H9 (cell line): Measurements from ENCODE around the gene SPDYC. TPM values are rescaled to one million over a fixed set of nuclear protein-coding genes. Genes with fewer than 3 reads are reported as not detected.
"Not testable (repeated sequence)": the region's sequence is repeated elsewhere in the genome, so short reads cannot be mapped to it uniquely, and the experiment has no call there.

Experiments
- DNase-seq: peaks from one replicate; pipeline ENCODE4 v3.0.0-alpha.2; 2017
- H2AFZ ChIP-seq: one replicate; pipeline ENCODE4 v1.6.1; 2013; ENCODE audit warnings: mild to moderate bottlenecking, low read length, control low read depth, moderate library complexity
- H2AK5ac ChIP-seq: 2 replicates; pipeline ENCODE4 v1.6.1; 2013; ENCODE audit warnings: low read length, control low read depth, mixed read lengths; ENCODE audit not compliant: insufficient read length
- H2BK120ac ChIP-seq: one replicate; pipeline ENCODE4 v1.6.1; 2013; ENCODE audit warnings: low read depth, mild to moderate bottlenecking, low read length, control low read depth, inconsistent platforms; ENCODE audit not compliant: poor library complexity, severe bottlenecking
- H2BK12ac ChIP-seq: 2 replicates; pipeline ENCODE4 v1.6.1; 2013; ENCODE audit warnings: low read length, control low read depth, mixed read lengths, low read depth; ENCODE audit not compliant: insufficient read length
- H2BK15ac ChIP-seq: 2 replicates; pipeline ENCODE4 v1.6.1; 2013; ENCODE audit warnings: low read depth, low read length, control low read depth
- H2BK20ac ChIP-seq: one replicate; pipeline ENCODE4 v1.6.1; 2013; ENCODE audit warnings: low read depth, mild to moderate bottlenecking, low read length, control low read depth, inconsistent platforms; ENCODE audit not compliant: poor library complexity, severe bottlenecking
- H2BK5ac ChIP-seq: 2 replicates; pipeline ENCODE4 v1.6.1; 2013; ENCODE audit warnings: low read length, control low read depth, mixed read lengths; ENCODE audit not compliant: insufficient read length
- H3K14ac ChIP-seq: 2 replicates; pipeline ENCODE4 v1.6.1; 2013; ENCODE audit warnings: low read length, control low read depth; ENCODE audit not compliant: insufficient read depth
- H3K18ac ChIP-seq: 2 replicates; pipeline ENCODE4 v1.6.1; 2013; ENCODE audit warnings: low read depth, mild to moderate bottlenecking, mixed read lengths, low read length, control low read depth; ENCODE audit not compliant: insufficient read length
- H3K23ac ChIP-seq: 2 replicates; pipeline ENCODE4 v1.6.1; 2013; ENCODE audit warnings: low read length, control low read depth, mixed read lengths, low read depth; ENCODE audit not compliant: insufficient read length
- H3K23me2 ChIP-seq: 2 replicates; pipeline ENCODE4 v1.6.1; 2013; ENCODE audit warnings: low read depth, mild to moderate bottlenecking, mixed read lengths, low read length, control low read depth; ENCODE audit not compliant: insufficient read length, poor library complexity, severe bottlenecking
- H3K27ac ChIP-seq: 2 replicates; pipeline ENCODE4 v1.5.1; 2013; ENCODE audit warnings: low read length, control low read depth, mixed read lengths, low read depth; ENCODE audit not compliant: insufficient read length
- H3K27me3 ChIP-seq: 2 replicates; pipeline ENCODE4 v1.6.1; 2013; ENCODE audit warnings: low read length, control low read depth, inconsistent platforms; ENCODE audit not compliant: insufficient read depth
- H3K4ac ChIP-seq: 2 replicates; pipeline ENCODE4 v1.6.1; 2013; ENCODE audit warnings: low read depth, mild to moderate bottlenecking, control low read depth, inconsistent platforms, low read length, moderate library complexity
- H3K4me1 ChIP-seq: 2 replicates; pipeline ENCODE4 v1.6.1; 2013; ENCODE audit warnings: low read length, control low read depth, inconsistent platforms; ENCODE audit not compliant: insufficient read depth
- H3K4me2 ChIP-seq: 2 replicates; pipeline ENCODE4 v1.6.1; 2013; ENCODE audit warnings: low read length, control low read depth, mixed read lengths; ENCODE audit not compliant: insufficient read length, insufficient read depth
- H3K56ac ChIP-seq: 2 replicates; pipeline ENCODE4 v1.6.1; 2013; ENCODE audit warnings: low read depth, mild to moderate bottlenecking, mixed read lengths, low read length, control low read depth; ENCODE audit not compliant: insufficient read length
- H3K79me1 ChIP-seq: 2 replicates; pipeline ENCODE4 v1.6.1; 2013; ENCODE audit warnings: low read depth, mild to moderate bottlenecking, moderate library complexity, low read length, control low read depth, inconsistent platforms; ENCODE audit not compliant: insufficient read depth, poor library complexity, severe bottlenecking
- H3K79me2 ChIP-seq: 2 replicates; pipeline ENCODE4 v1.6.1; 2013; ENCODE audit warnings: low read length, control low read depth, inconsistent platforms; ENCODE audit not compliant: insufficient read depth
- H3K9ac ChIP-seq: 2 replicates; pipeline ENCODE4 v1.6.1; 2013; ENCODE audit warnings: low read length, control low read depth, mixed read lengths; ENCODE audit not compliant: insufficient read length; ENCODE audit errors: extremely low read depth
- H3K9me3 ChIP-seq: one replicate; pipeline ENCODE4 v1.6.1; 2013; ENCODE audit warnings: low read depth, low read length, inconsistent platforms; ENCODE audit not compliant: control insufficient read depth
- H3T11ph ChIP-seq: one replicate; pipeline ENCODE4 v1.6.1; 2013; ENCODE audit warnings: mild to moderate bottlenecking, low read length, control low read depth, inconsistent platforms
- H4K20me1 ChIP-seq: one replicate; pipeline ENCODE4 v1.6.1; 2013; ENCODE audit not compliant: control insufficient read depth, insufficient read length, insufficient read depth
- H4K5ac ChIP-seq: 2 replicates; pipeline ENCODE4 v1.6.1; 2013; ENCODE audit warnings: low read depth, mild to moderate bottlenecking, mixed read lengths, low read length, control low read depth; ENCODE audit not compliant: insufficient read length
- H4K8ac ChIP-seq: replicated peaks from 2 replicates; pipeline ENCODE4 v1.6.1; 2013; ENCODE audit warnings: low read length, control low read depth, mixed read lengths, low read depth; ENCODE audit not compliant: insufficient read length
- H4K91ac ChIP-seq: 2 replicates; pipeline ENCODE4 v1.6.1; 2013; ENCODE audit warnings: low read depth, mild to moderate bottlenecking, moderate library complexity, mixed read lengths, low read length, control low read depth; ENCODE audit not compliant: insufficient read length
- H3K27ac Mint-ChIP-seq, 3 experiments: 2 replicates in 2 of 3; 3 replicates in 1 of 3; pipeline ENCODE4 v1.8.0; 2020 to 2021; ENCODE audit warnings: mixed read lengths in 3 of 3, mild to moderate bottlenecking in 1 of 3, moderate library complexity in 1 of 3
- H3K27me3 Mint-ChIP-seq: 2 replicates; pipeline ENCODE4 v1.8.0; 2021; ENCODE audit warnings: low read depth, mild to moderate bottlenecking, moderate library complexity, mixed read lengths
- H3K36me3 Mint-ChIP-seq, 3 experiments: 2 replicates in 2 of 3; 3 replicates in 1 of 3; pipeline ENCODE4 v1.8.0; 2020 to 2021; ENCODE audit warnings: low read depth in 3 of 3, mixed read lengths in 3 of 3; ENCODE audit not compliant: insufficient read depth in 1 of 3
- H3K4me1 Mint-ChIP-seq, 2 experiments: 2 replicates each; pipeline ENCODE4 v1.8.0; 2020; ENCODE audit warnings: mixed read lengths in 2 of 2
- H3K4me3 Mint-ChIP-seq, 2 experiments: 2 replicates in 1 of 2; 3 replicates in 1 of 2; pipeline ENCODE4 v1.8.0; 2020 to 2021; ENCODE audit warnings: mild to moderate bottlenecking in 2 of 2, mixed read lengths in 2 of 2, moderate library complexity in 1 of 2
- H3K9me3 Mint-ChIP-seq, 2 experiments: 2 replicates in 1 of 2; 3 replicates in 1 of 2; pipeline ENCODE4 v1.8.0; 2020; ENCODE audit warnings: mild to moderate bottlenecking in 2 of 2, mixed read lengths in 2 of 2, moderate library complexity in 1 of 2
- WGBS: extraction: QIAGEN DNeasy Blood & Tissue Kit; methylation state at CpG from one replicate; pipeline ENCODE4 v1.1.7; 2013; ENCODE audit warnings: missing lambda C conversion rate, low lambda C conversion rate, mixed read lengths; ENCODE audit not compliant: insufficient read length; ENCODE audit errors: extremely low coverage; 5-methylcytosine and 5-hydroxymethylcytosine counted together
- total RNA-seq: library from RNA; stranded (reverse); gene quantifications from 2 replicates; pipeline ENCODE4 v1.2.1, GENCODE V29; 2021
- TF ChIP-seq, protein P1 (sequence below): fragments of 200-600 bp; sonication (generic); conservative IDR thresholded peaks from 3 replicates; pipeline ENCODE4 v1.8.0; 2021; ENCODE audit warnings: antibody characterized with exemption, mild to moderate bottlenecking

SPDYC gene
- total RNA-seq, 1 experiment from 2014 or later: 0.61 TPM

DNA sequence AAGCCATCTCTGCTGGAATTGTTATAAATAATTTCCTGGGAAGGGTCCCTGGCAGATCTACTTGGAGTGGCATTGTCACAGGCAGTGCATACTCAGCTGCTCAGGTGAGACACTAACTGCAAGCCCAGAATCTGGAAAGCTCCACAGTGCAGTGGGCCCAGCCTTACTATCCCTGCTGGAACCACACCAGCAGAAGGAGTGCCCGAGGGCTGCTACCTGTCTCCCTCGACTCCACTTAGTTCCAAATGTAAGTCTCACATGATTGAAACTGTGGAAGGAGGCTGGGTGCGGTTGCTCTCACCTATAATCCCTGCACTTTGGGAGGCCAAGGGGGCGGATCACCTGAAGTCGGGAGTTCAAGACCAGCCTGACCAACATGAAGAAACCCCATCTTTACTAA is 21.4 kb upstream of the SPDYC start:
- Histone ChIP-seq H3K14ac (no peak overlapping the region), H3K9me3 (no peaks in the 10 kb centered on the region), H3K27me3 (no peaks in the 10 kb centered on the region), H4K91ac (no peak overlapping the region), H3K18ac (no peak overlapping the region), H3K27ac (no peak overlapping the region), H2AK5ac (no peak overlapping the region), H3K23me2 (no peaks in the 10 kb centered on the region), H3K4me2 (no peak overlapping the region), H3K56ac (no peak overlapping the region), H3T11ph (no peak overlapping the region), H2BK15ac (no peak overlapping the region; the same call in 1 of the 2 replicates), H3K9ac (no peak overlapping the region), H2AFZ (no peak overlapping the region), H4K8ac (no peak overlapping the region), H2BK120ac (no peak overlapping the region), H2BK12ac (no peak overlapping the region), H3K23ac (no peak overlapping the region), H3K4me1 (no peaks in the 10 kb centered on the region), H3K79me2 (no peaks in the 10 kb centered on the region), H4K20me1 (no peaks in the 10 kb centered on the region), H4K5ac (no peak overlapping the region), H3K4ac (no peak overlapping the region), H2BK5ac (no peak overlapping the region), H2BK20ac (no peak overlapping the region), H3K79me1 (no peaks in the 10 kb centered on the region)
- Mint-ChIP-seq H3K27me3 (peaks cover 22% of the 10 kb centered on the region), H3K9me3 (peaks cover 5 to 8% of the 10 kb centered on the region in 2 experiments; a peak in 4 of 5 replicates), H3K4me1 (peaks cover 5 to 6% of the 10 kb centered on the region in 2 experiments; a peak in 3 of 4 replicates), H3K27ac (peak overlapping the region in 1 of 3 experiments; percentile 50; a peak in 1 of 7 replicates), H3K4me3 (no peak overlapping the region), H3K36me3 (no peaks in the 10 kb centered on the region)
- DNase-seq: no peak
- WGBS: no CpG with 5 or more reads among the region's 5 CpGs
- TF ChIP-seq, protein P1, sequence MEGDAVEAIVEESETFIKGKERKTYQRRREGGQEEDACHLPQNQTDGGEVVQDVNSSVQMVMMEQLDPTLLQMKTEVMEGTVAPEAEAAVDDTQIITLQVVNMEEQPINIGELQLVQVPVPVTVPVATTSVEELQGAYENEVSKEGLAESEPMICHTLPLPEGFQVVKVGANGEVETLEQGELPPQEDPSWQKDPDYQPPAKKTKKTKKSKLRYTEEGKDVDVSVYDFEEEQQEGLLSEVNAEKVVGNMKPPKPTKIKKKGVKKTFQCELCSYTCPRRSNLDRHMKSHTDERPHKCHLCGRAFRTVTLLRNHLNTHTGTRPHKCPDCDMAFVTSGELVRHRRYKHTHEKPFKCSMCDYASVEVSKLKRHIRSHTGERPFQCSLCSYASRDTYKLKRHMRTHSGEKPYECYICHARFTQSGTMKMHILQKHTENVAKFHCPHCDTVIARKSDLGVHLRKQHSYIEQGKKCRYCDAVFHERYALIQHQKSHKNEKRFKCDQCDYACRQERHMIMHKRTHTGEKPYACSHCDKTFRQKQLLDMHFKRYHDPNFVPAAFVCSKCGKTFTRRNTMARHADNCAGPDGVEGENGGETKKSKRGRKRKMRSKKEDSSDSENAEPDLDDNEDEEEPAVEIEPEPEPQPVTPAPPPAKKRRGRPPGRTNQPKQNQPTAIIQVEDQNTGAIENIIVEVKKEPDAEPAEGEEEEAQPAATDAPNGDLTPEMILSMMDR: no peak

DNA sequence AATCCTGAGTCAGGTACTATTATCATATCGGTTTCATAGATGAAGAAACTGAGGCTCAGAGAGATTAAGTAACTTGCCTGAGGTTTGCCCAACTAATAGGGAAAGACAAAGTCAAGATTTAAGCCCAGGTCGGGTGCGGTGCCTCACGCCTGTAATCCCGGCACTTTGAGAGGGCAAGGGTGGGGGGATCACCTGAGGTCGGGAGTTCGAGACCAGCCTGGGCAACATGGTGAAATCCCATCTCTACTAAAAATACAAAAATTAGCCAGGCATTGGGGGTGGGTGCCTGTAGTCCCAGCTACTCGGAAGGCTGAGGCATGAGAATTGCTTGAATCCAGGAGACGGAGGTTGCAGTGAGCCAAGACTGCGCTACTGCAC is 19.9 kb upstream of the SPDYC start:
- not testable (repeated sequence) for H3K14ac ChIP-seq, H3K9me3 ChIP-seq, H2BK20ac ChIP-seq, H3K23me2 ChIP-seq, H2BK12ac ChIP-seq, DNase-seq, H3T11ph ChIP-seq, H3K4ac ChIP-seq, H3K79me1 ChIP-seq, H3K23ac ChIP-seq, H3K4me1 Mint-ChIP-seq, H2BK15ac ChIP-seq, H2AFZ ChIP-seq, H2AK5ac ChIP-seq, H3K36me3 Mint-ChIP-seq, H3K27ac ChIP-seq, H3K4me1 ChIP-seq, H3K79me2 ChIP-seq, H3K9me3 Mint-ChIP-seq, H2BK5ac ChIP-seq, H3K4me2 ChIP-seq, H3K4me3 Mint-ChIP-seq, H4K8ac ChIP-seq, H3K56ac ChIP-seq, H4K5ac ChIP-seq, H3K18ac ChIP-seq, H3K9ac ChIP-seq, H4K20me1 ChIP-seq, H4K91ac ChIP-seq, H2BK120ac ChIP-seq, H3K27me3 ChIP-seq
- Mint-ChIP-seq H3K27ac (peak overlapping the region in 1 of 3 experiments; percentile 18; a peak in 1 of 7 replicates), H3K27me3 (peaks cover 19% of the 10 kb centered on the region)
- WGBS: no CpG with 5 or more reads among the region's 10 CpGs
